ENCODE results near the gene PRKAG2.

DNA sequence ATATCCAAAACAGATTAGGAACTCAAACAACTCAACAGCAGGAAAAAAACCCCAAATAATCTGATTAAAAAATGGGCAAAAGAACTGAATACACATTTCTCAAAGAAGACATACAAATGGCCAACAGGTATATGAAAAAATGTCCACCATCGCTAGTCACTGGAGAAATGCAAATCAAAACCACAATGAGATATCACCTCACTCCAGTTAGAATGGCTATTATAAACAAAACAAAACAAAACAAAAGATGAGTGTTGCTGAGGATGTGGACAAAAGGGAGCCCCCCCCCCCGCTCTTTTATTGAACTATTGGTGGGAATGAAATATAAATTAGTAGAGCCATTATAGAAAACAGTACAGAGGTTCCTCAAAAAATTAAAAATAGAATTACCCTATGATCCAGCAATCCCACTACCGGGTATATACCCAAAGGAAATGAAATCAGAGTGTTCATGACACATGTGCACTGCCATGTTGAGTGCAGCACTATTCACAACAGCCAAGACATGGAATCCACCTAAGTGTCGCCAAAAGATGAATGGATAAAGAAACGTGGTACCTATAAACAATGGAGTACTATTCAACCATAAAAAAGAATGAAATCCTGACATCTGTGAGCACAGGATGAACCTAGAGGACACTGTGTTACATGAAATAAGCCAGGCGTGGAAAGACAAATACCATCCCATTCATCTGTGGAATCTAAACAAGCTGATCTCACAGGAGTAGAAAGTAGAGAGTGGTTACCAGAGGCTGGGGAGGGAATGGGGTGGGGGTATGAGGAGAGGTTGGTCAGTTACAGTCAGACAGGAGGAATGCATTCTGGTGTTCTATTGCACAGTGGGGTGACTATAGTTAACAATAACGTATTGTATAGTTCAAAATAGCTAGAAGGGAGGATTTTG, 279.1 kb downstream of the PRKAG2 start:
- TF ChIP-seq CTCF (IDR thresholded peaks at IDR 0.05) (no peak), MXI1 (IDR thresholded peaks at IDR 0.05; ENCODE audit: low read depth, low read length) (no peak), SIN3A (IDR thresholded peaks at IDR 0.05; ENCODE audit: borderline replicate concordance, low read depth, low read length) (peak; percentile 64; the same call in 1 of the 2 replicates), GABPA (IDR thresholded peaks at IDR 0.05; ENCODE audit: low read depth) (no peak), EZH2phosphoT487 (IDR thresholded peaks at IDR 0.05; ENCODE audit: borderline replicate concordance, low read depth) (no peak)
